Ovary (tissue), 3 donors: ENCODE data around the gene SLC25A30.
"Not testable (repeated sequence)": the region's sequence is repeated elsewhere in the genome, so short reads cannot be mapped to it uniquely, and the experiment has no call there.

Experiments used
- CTCF ChIP-seq, 3 donors: fragments of 450-650 bp in 2 of 3; fragments of 200-600 bp in 1 of 3; IDR thresholded peaks; one replicate each; pipeline versions ENCODE4 v1.5.1 to v1.8.0; 2016 to 2022; ENCODE audit warnings: antibody characterized with exemption in 3 of 3, mild to moderate bottlenecking in 1 of 3
- EP300 ChIP-seq: sonication (generic); formaldehyde crosslinking; IDR thresholded peaks from one replicate; pipeline ENCODE4 v1.6.1; 2017; ENCODE audit warnings: antibody characterized with exemption
- POLR2A ChIP-seq: fragments of 450-650 bp; IDR thresholded peaks from one replicate; pipeline ENCODE4 v1.6.1; 2017; ENCODE audit warnings: antibody characterized with exemption, mild to moderate bottlenecking, moderate library complexity
- donor health status: DM: no; HTN: no; CAD: no.

GRCh38 chr13:45382739-45383138 is 35.4 kb downstream of the SLC25A30 start:
- not testable (repeated sequence) for TF ChIP-seq CTCF (IDR thresholded peaks at IDR 0.05); EP300; POLR2A
